Osteoblast (primary cell): ENCODE measurements around the gene ATP5F1B. TPM values are rescaled to one million over a fixed set of nuclear protein-coding genes. Genes with fewer than 3 reads are reported as not detected.

Experiments used
- DNase-seq: peaks from one replicate; pipeline ENCODE4 v3.0.0; 2011; ENCODE audit warnings: low spot score, mixed read lengths; ENCODE audit not compliant: insufficient read length; ENCODE audit errors: missing footprints
- H2AFZ ChIP-seq: 2 replicates; pipeline ENCODE4 v1.6.0; 2011; ENCODE audit warnings: mild to moderate bottlenecking, low read length
- H3K27ac ChIP-seq: 2 replicates; pipeline ENCODE4 v1.5.1; 2011; ENCODE audit warnings: mild to moderate bottlenecking, low read depth, low read length, moderate library complexity
- H3K27me3 ChIP-seq: 2 replicates; pipeline ENCODE4 v1.6.0; 2012; ENCODE audit warnings: mild to moderate bottlenecking, control low read depth, inconsistent platforms, low read length, moderate library complexity; ENCODE audit not compliant: insufficient read depth
- H3K36me3 ChIP-seq: 2 replicates; pipeline ENCODE4 v1.5.1; 2011; ENCODE audit warnings: mild to moderate bottlenecking, low read length, control low read depth, moderate library complexity; ENCODE audit not compliant: insufficient read depth
- H3K4me1 ChIP-seq: 2 replicates; pipeline ENCODE4 v1.5.1; 2011; ENCODE audit warnings: mild to moderate bottlenecking, low read length, control low read depth, moderate library complexity; ENCODE audit not compliant: insufficient read depth
- H3K4me2 ChIP-seq: 2 replicates; pipeline ENCODE4 v1.6.0; 2011; ENCODE audit warnings: mild to moderate bottlenecking, low read length; ENCODE audit not compliant: insufficient read depth
- H3K4me3 ChIP-seq: fragments of 200-600 bp; sonication (generic); 3 replicates; pipeline ENCODE4 v1.5.1; 2012; ENCODE audit warnings: mild to moderate bottlenecking, low read length, inconsistent platforms; ENCODE audit not compliant: insufficient read depth
- H3K79me2 ChIP-seq: 2 replicates; pipeline ENCODE4 v1.6.0; 2012; ENCODE audit warnings: mild to moderate bottlenecking, low read length, control low read depth, inconsistent platforms; ENCODE audit not compliant: insufficient read depth
- H3K9me3 ChIP-seq: 2 replicates; pipeline ENCODE4 v1.5.1; 2011; ENCODE audit warnings: low read depth, low read length, control low read depth
- H4K20me1 ChIP-seq: 2 replicates; pipeline ENCODE4 v1.6.0; 2012; ENCODE audit warnings: mild to moderate bottlenecking, low read length, control low read depth; ENCODE audit not compliant: insufficient read depth
- total RNA-seq: library from RNA; depleted of rRNA; stranded (reverse); fragments of >200 nt; gene quantifications from 2 replicates; pipeline ENCODE4 v1.2.3, GENCODE V29; 2012
- TF ChIP-seq, protein P1 (sequence below): IDR thresholded peaks from 2 replicates; pipeline ENCODE4 v1.5.1; 2011; ENCODE audit warnings: mild to moderate bottlenecking, low read depth, low read length, moderate library complexity; ENCODE audit errors: extremely low read depth

Gene ATP5F1B
- total RNA-seq, 1 donor = 308 TPM

- H3K27me3 ChIP-seq = no peaks in the 10 kb centered on the region
- H3K79me2 ChIP-seq = peaks cover 43% of the 10 kb centered on the region
- peaks cover 26% of the 10 kb centered on the region for H4K20me1 ChIP-seq
- no peak for DNase-seq
- H3K27ac ChIP-seq = peak overlapping the region; percentile 90
- H3K9me3 ChIP-seq = no peaks in the 10 kb centered on the region
- H3K4me3 ChIP-seq = peak overlapping the region; percentile 95
- H2AFZ ChIP-seq = peak overlapping the region; percentile 84
- H3K4me2 ChIP-seq = peak overlapping the region; percentile 100
- TF ChIP-seq, protein P1, sequence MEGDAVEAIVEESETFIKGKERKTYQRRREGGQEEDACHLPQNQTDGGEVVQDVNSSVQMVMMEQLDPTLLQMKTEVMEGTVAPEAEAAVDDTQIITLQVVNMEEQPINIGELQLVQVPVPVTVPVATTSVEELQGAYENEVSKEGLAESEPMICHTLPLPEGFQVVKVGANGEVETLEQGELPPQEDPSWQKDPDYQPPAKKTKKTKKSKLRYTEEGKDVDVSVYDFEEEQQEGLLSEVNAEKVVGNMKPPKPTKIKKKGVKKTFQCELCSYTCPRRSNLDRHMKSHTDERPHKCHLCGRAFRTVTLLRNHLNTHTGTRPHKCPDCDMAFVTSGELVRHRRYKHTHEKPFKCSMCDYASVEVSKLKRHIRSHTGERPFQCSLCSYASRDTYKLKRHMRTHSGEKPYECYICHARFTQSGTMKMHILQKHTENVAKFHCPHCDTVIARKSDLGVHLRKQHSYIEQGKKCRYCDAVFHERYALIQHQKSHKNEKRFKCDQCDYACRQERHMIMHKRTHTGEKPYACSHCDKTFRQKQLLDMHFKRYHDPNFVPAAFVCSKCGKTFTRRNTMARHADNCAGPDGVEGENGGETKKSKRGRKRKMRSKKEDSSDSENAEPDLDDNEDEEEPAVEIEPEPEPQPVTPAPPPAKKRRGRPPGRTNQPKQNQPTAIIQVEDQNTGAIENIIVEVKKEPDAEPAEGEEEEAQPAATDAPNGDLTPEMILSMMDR = no peak
- H3K36me3 ChIP-seq = peaks cover 48% of the 10 kb centered on the region
- peaks cover 15% of the 10 kb centered on the region for H3K4me1 ChIP-seq
Observed at GRCh38 chr12:56645201-56645716, 525 bp downstream of the ATP5F1B start.

DNA sequence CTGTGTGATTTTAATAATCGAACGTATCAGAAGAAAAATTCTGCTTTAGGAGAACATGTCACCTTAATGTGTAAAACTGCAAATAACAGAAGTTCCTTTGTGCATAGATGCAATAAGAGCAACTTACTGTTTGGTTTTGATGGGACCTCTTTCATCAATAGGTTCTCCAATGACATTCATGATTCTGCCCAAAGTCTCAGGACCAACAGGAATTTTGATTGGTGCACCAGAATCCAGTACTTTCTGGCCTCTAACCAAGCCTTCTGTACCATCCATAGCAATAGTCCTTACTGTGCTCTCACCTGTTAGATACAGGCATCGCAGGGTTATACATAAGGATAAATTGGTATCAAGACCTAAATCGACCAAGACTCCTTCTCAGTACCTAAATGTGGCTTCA is 1.1 kb downstream of the ATP5F1B start:
- H3K27me3 ChIP-seq = no peaks in the 10 kb centered on the region
- peaks cover 15% of the 10 kb centered on the region for H3K4me1 ChIP-seq
- peaks cover 45% of the 10 kb centered on the region for H3K79me2 ChIP-seq
- H3K4me2 ChIP-seq = peak overlapping the region; percentile 100
- H3K9me3 ChIP-seq = no peaks in the 10 kb centered on the region
- H2AFZ ChIP-seq = peak overlapping the region; percentile 84
- peak overlapping the region; percentile 90 for H3K27ac ChIP-seq
- H3K4me3 ChIP-seq = peak overlapping the region; percentile 95
- TF ChIP-seq, protein P1 = no peak
- H3K36me3 ChIP-seq = peaks cover 54% of the 10 kb centered on the region
- peaks cover 26% of the 10 kb centered on the region for H4K20me1 ChIP-seq
- no peak for DNase-seq

- Histone ChIP-seq H3K79me2 (peaks cover 47% of the 10 kb centered on the region), H3K36me3 (peaks cover 79% of the 10 kb centered on the region), H3K4me3 (no peak overlapping the region), H3K27ac (no peak overlapping the region), H4K20me1 (peaks cover 26% of the 10 kb centered on the region), H2AFZ (no peak overlapping the region), H3K4me2 (no peak overlapping the region), H3K27me3 (no peaks in the 10 kb centered on the region), H3K9me3 (no peaks in the 10 kb centered on the region), H3K4me1 (peaks cover 21% of the 10 kb centered on the region)
- DNase-seq = no peak
- TF ChIP-seq, protein P1 = no peak
Observed at GRCh38 chr12:56641219-56641618, 4.6 kb downstream of the ATP5F1B start.

DNA sequence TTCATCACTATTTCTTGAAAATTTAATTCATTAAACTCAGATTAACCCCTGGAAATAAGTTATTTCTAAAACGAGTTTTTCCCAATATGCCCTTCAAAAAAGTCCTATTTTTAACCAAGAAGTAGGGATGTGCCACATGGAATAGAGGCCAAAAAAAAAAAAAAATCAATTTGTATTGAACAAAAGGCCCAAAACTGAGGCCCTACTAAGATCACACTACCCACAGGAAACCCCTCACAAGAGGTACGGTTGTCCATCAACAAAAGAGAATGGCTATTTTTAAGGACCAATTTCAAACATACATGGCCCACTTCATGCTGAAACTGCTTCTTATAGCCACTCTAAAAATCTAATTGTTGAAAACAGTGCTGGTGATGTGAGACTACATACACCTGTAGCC is 8.2 kb downstream of the ATP5F1B start:
- H3K4me2 ChIP-seq = no peak overlapping the region

More for the DNA sequence above, 8.2 kb downstream of the ATP5F1B start:
- peak overlapping the region; percentile 24 for H3K27ac ChIP-seq
- H3K4me3 ChIP-seq = no peak overlapping the region
- peaks cover 50% of the 10 kb centered on the region for H3K79me2 ChIP-seq
- H3K9me3 ChIP-seq = no peaks in the 10 kb centered on the region
- no peak for DNase-seq
- H2AFZ ChIP-seq = no peak overlapping the region
- H3K4me1 ChIP-seq = peaks cover 32% of the 10 kb centered on the region
- TF ChIP-seq, protein P1 = no peak
- H3K36me3 ChIP-seq = peaks cover 55% of the 10 kb centered on the region
- H3K27me3 ChIP-seq = no peaks in the 10 kb centered on the region
- peaks cover 18% of the 10 kb centered on the region for H4K20me1 ChIP-seq
